WI38 (cell line): ENCODE data around the gene GYG2.
"Not testable (repeated sequence)": the region's sequence is repeated elsewhere in the genome, so short reads cannot be mapped to it uniquely, and the experiment has no call there.

Experiments
- H3K4me3 ChIP-seq: 2 replicates; pipeline ENCODE4 v1.5.1; 2011; ENCODE audit warnings: low read depth, mild to moderate bottlenecking, control low read depth, low read length
- TF ChIP-seq, protein P1 (sequence below): IDR thresholded peaks from 2 replicates; pipeline ENCODE4 v1.5.1; 2012; ENCODE audit warnings: low read depth, mild to moderate bottlenecking, control low read depth, low read length

GYG2 gene

DNA sequence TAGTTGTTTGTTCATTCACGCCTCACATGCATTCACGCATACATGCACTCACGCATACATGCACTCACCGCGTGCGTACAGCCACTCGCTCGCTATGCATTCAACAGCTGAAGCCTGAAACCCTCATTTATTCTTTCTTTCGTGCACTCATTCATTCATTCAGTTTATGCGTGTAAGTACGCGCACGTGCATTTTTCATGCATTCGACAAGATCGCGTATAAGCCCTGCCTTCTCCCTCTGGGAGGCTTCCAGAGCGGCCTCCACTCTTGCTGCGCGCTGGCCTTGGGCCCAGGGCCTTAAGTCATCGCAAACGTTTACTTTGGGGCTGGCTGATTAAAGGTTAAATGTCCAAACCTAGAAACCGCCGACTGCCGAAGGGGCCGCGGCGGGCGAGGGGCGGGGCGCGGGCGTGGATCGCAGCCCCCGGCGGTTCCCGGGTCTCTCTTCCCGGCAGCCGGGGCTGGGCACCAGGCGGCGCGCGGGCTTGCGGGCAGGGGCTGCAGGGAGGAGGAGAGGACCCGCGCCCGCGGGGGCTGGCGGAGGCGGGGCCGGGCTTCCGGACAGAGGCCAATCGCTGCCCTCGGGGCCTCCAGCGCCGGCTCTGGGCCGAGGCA, at the start of gene GYG2:
TSS of gene GYG2 (plus strand) at position 587 of the 615 bp plus-strand sequence. CDS start 1,259 bp downstream, outside the sequence.
- TF ChIP-seq, protein P1, sequence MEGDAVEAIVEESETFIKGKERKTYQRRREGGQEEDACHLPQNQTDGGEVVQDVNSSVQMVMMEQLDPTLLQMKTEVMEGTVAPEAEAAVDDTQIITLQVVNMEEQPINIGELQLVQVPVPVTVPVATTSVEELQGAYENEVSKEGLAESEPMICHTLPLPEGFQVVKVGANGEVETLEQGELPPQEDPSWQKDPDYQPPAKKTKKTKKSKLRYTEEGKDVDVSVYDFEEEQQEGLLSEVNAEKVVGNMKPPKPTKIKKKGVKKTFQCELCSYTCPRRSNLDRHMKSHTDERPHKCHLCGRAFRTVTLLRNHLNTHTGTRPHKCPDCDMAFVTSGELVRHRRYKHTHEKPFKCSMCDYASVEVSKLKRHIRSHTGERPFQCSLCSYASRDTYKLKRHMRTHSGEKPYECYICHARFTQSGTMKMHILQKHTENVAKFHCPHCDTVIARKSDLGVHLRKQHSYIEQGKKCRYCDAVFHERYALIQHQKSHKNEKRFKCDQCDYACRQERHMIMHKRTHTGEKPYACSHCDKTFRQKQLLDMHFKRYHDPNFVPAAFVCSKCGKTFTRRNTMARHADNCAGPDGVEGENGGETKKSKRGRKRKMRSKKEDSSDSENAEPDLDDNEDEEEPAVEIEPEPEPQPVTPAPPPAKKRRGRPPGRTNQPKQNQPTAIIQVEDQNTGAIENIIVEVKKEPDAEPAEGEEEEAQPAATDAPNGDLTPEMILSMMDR: no peak
- peak within 1 kb of the TSS; percentile 55 for H3K4me3 ChIP-seq

DNA sequence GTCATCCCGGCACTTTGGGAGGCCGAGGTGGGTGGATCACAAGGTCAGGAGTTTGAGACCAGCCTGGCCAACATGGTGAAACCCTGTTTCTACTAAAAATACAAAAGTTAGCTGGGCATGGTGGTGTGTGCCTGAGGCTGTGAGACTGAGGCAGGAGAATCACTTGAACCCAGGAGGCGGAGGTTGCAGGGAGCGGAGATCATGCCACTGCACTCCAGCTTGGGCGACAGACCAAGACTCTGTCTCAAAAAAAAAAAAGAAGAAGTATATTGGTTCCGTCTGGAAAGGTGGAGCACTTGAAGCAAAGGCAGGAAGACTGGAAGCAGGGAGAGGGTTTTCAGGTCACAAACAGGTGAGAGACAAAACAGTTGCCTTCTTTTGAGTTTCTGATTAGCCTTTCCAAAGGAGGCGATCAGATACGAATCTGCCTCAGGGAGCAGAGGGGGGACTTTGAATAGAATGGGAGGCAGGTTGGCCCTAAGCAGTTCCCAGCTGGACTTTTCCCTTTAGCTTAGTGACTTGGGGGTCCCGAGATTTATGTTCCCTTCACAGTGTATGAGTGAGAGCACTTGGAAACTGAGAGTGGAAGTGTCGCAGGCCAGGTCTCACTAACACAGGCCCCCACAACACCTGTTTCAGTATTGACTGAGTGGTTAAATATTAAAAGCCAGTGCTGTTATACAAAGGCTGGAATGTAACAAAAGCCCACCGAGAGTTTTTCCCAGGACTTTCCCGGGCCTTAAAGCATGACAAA, 48.1 kb upstream of the GYG2 start:
- H3K4me3 ChIP-seq: not testable (repeated sequence)

DNA sequence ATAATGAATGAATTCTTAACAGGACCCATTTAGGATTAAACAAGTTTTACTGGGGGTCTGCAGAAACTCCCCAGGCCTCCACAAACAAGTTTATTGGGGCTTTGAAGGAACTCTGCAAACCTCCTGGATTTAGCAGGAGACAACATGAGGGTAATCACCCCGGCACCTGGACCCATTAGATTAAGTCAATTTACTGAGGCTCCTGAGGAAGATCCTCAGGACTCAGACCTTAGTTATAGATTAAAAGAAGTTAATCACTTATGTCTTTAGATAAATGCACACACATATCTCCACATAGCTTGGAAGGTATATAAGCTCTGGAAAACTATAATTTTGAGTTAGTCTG, 47.5 kb upstream of the GYG2 start:
- TF ChIP-seq, protein P1: no peak
- no peak overlapping the region for H3K4me3 ChIP-seq

DNA sequence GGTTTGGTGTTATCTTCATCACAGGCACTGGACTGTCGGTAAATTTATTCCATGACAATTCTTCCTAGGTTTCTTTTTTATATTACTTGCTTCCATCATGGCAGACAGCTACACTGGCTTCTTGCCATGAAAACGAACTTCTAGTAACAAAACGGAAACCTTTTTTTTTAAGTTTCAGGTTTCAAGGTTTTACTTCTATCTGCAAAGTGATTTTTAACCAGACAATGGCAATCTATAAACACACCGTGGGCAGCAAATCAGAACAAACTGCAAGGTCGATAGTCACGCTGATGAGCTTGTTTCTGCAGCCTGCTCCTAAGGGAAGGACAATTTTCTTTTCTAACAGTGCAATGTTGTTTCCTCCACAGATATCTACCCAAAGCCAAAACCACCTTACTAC, 47.0 kb upstream of the GYG2 start:
- no peak overlapping the region for H3K4me3 ChIP-seq
- TF ChIP-seq, protein P1: no peak

DNA sequence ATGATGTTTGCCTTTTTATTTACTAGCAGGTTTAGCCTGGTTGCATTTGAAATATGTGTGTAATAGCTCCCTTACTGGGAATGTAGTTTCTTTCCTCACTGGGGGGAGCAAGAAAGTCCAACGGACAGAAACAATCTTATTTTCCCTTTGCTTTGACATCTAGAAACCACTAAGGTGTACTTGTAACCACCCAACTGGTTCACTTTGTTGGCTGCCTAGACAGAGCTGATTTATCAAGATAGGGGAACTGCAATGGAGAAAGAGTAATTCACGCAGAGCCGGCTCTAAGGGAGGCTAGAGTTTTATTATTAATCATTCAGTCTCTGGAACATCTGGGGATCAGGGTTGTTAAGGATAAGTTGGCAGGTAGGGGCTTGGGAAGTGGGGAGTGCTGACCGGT, 46.6 kb upstream of the GYG2 start:
- TF ChIP-seq, protein P1: no peak
- H3K4me3 ChIP-seq: no peak overlapping the region

DNA sequence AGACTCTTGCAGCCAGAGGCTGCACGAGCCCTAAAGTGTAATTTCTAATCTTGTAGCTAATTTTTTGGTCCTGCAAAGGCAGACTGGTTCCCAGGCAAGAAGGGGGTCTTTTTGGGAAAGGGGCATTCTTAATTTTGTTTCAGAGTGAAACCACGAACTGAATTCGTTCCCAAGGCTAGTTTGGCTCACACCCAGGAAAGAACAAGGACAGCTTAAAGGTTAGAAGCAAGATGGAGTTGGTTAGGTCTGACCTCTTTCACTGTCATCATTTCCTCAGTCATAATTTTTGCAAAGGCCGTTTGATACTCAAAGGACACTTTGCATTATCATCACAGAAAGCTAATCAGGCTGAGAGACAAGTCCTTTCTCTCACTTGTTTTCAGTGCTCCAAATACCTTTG, 46.0 kb upstream of the GYG2 start:
- no peak overlapping the region for H3K4me3 ChIP-seq

DNA sequence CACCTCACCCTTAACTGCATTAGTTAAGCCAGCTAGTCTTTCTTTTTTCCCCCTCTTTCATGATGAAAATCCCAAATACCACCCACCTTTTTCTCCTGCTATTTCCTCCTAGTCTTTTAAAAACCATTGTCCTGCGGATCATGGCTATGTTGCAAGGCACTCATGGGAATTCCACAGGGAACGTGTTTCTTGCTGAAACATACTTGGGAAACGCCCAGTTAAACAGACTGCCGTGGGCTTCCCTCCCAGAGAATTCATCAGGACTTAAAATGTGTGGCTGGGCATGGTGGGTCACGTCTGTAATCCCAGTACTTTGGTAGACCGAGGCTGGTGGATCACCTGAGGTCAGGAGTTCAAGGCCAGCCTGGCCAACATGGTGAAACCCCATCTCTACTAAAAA, 44.7 kb upstream of the GYG2 start:
- no peak overlapping the region for H3K4me3 ChIP-seq
- TF ChIP-seq, protein P1: no peak

More for the DNA sequence above, 46.0 kb upstream of the GYG2 start:
- TF ChIP-seq, protein P1: no peak
